Natural killer cell (primary cell): ENCODE results near the gene MAST2. TPM values are rescaled to one million over a fixed set of nuclear protein-coding genes. Genes with fewer than 3 reads are reported as not detected.

Experiments used
- ATAC-seq, 3 donors: fragments of 150-1000 bp in 2 of 3; fragments of 200-7000 bp in 1 of 3; cut with Tn5 transposase; 1 replicate in 1 of 3; 2 replicates in 2 of 3; pipeline ENCODE4 v1.10.0; 2021; ENCODE audit warnings: mild to moderate bottlenecking in 2 of 3, moderate library complexity in 2 of 3
- DNase-seq, 2 donors: peaks; one replicate each; pipeline versions ENCODE4 v3.0.0 to v3.0.0-alpha.2; 2013 to 2021; ENCODE audit warnings: mixed read lengths in 1 of 2
- H3K27ac ChIP-seq: one replicate; pipeline ENCODE4 v1.5.1; 2013; ENCODE audit warnings: mild to moderate bottlenecking, low read length
- H3K27me3 ChIP-seq: one replicate; pipeline ENCODE4 v1.6.1; 2013; ENCODE audit warnings: low read length; ENCODE audit not compliant: control insufficient read depth, insufficient read depth
- H3K36me3 ChIP-seq: one replicate; pipeline ENCODE4 v1.6.1; 2013; ENCODE audit warnings: low read length; ENCODE audit not compliant: control insufficient read depth, insufficient read depth
- H3K4me1 ChIP-seq: one replicate; pipeline ENCODE4 v1.6.1; 2013; ENCODE audit warnings: low read length; ENCODE audit not compliant: control insufficient read depth, insufficient read depth
- H3K4me3 ChIP-seq: one replicate; pipeline ENCODE4 v1.5.1; 2013; ENCODE audit warnings: low read length
- H3K9me3 ChIP-seq: one replicate; pipeline ENCODE4 v1.6.1; 2013; ENCODE audit warnings: low read length; ENCODE audit not compliant: control insufficient read depth, insufficient read depth
- H3K27ac Mint-ChIP-seq, 2 donors: one replicate each; pipeline ENCODE4 v1.8.0; 2022; ENCODE audit warnings: mild to moderate bottlenecking in 2 of 2, mixed read lengths in 2 of 2, moderate library complexity in 1 of 2
- H3K27me3 Mint-ChIP-seq, 2 donors: one replicate each; pipeline ENCODE4 v1.8.0; 2022; ENCODE audit warnings: low read depth in 2 of 2, mixed read lengths in 2 of 2
- H3K36me3 Mint-ChIP-seq: one replicate; pipeline ENCODE4 v1.8.0; 2022; ENCODE audit warnings: mixed read lengths
- H3K4me1 Mint-ChIP-seq, 2 donors: one replicate each; pipeline ENCODE4 v1.8.0; 2022; ENCODE audit warnings: mixed read lengths in 2 of 2
- H3K4me3 Mint-ChIP-seq: one replicate; pipeline ENCODE4 v1.8.0; 2022; ENCODE audit warnings: mild to moderate bottlenecking, moderate library complexity, mixed read lengths
- H3K9me3 Mint-ChIP-seq, 2 donors: one replicate each; pipeline ENCODE4 v1.8.0; 2022; ENCODE audit warnings: mixed read lengths in 2 of 2
- WGBS: methylation state at CpG from one replicate; pipeline ENCODE4 v1.1.7; 2013; ENCODE audit warnings: missing lambda C conversion rate; ENCODE audit not compliant: insufficient coverage; 5-methylcytosine and 5-hydroxymethylcytosine counted together
- intact Hi-C: fragments of 100-400 bp; cut with micrococcal nuclease; formaldehyde crosslinking; loops from one replicate; pipeline ENCODE4 v1.14.2; 2022
- total RNA-seq, 4 donors: library from RNA; stranded (reverse); fragments of 120-200 nt in 1 of 4; gene quantifications; one replicate each; pipeline versions ENCODE4 v1.2.3 to v1.2.4, GENCODE V29; 2013 to 2022
- TF ChIP-seq, protein P1 (sequence below): fragments of 200-600 bp; IDR thresholded peaks from one replicate; pipeline ENCODE4 v1.8.0; 2022; ENCODE audit warnings: antibody characterized with exemption

The MAST2 gene
- total RNA-seq, 3 donors from 2014 or later (not counting 1 experiment from before 2014, with no cell fraction given), result 25.3 to 28.6 (median 27.9) TPM

GRCh38 chr1:46081619-46082018 is 278.2 kb downstream of the MAST2 start:
- no peaks in the 10 kb centered on the region for H3K27me3 Mint-ChIP-seq
- Histone ChIP-seq H3K27ac (no peak overlapping the region), H3K9me3 (no peaks in the 10 kb centered on the region), H3K36me3 (no peaks in the 10 kb centered on the region), H3K4me3 (no peak overlapping the region), H3K27me3 (no peaks in the 10 kb centered on the region), H3K4me1 (no peaks in the 10 kb centered on the region)
- H3K4me1 Mint-ChIP-seq, result no peaks in the 10 kb centered on the region
- H3K36me3 Mint-ChIP-seq, result no peaks in the 10 kb centered on the region
- TF ChIP-seq, protein P1, sequence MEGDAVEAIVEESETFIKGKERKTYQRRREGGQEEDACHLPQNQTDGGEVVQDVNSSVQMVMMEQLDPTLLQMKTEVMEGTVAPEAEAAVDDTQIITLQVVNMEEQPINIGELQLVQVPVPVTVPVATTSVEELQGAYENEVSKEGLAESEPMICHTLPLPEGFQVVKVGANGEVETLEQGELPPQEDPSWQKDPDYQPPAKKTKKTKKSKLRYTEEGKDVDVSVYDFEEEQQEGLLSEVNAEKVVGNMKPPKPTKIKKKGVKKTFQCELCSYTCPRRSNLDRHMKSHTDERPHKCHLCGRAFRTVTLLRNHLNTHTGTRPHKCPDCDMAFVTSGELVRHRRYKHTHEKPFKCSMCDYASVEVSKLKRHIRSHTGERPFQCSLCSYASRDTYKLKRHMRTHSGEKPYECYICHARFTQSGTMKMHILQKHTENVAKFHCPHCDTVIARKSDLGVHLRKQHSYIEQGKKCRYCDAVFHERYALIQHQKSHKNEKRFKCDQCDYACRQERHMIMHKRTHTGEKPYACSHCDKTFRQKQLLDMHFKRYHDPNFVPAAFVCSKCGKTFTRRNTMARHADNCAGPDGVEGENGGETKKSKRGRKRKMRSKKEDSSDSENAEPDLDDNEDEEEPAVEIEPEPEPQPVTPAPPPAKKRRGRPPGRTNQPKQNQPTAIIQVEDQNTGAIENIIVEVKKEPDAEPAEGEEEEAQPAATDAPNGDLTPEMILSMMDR, result no peak
- no peaks in the 10 kb centered on the region for H3K9me3 Mint-ChIP-seq
- no peak for DNase-seq
- no peak overlapping the region for H3K4me3 Mint-ChIP-seq
- WGBS, result no CpG with 5 or more reads among the region's 1 CpG
- intact Hi-C loops, result no loop called here
- H3K27ac Mint-ChIP-seq, result no peak overlapping the region
- no peak for ATAC-seq

GRCh38 chr1:46083579-46083978 is 280.2 kb downstream of the MAST2 start:
- intact Hi-C loops, result no loop called here
- ATAC-seq, result no peak
- Mint-ChIP-seq H3K4me3 (no peak overlapping the region), H3K27me3 (no peaks in the 10 kb centered on the region), H3K27ac (no peak overlapping the region), H3K4me1 (no peaks in the 10 kb centered on the region), H3K36me3 (no peaks in the 10 kb centered on the region), H3K9me3 (no peaks in the 10 kb centered on the region)
- TF ChIP-seq, protein P1, result no peak
- no peaks in the 10 kb centered on the region for H3K27me3 ChIP-seq
- H3K36me3 ChIP-seq, result no peaks in the 10 kb centered on the region
- H3K4me3 ChIP-seq, result no peak overlapping the region
- no peaks in the 10 kb centered on the region for H3K4me1 ChIP-seq
- no peak for DNase-seq
- no peak overlapping the region for H3K27ac ChIP-seq
- no peaks in the 10 kb centered on the region for H3K9me3 ChIP-seq

- Mint-ChIP-seq H3K27me3 (no peaks in the 10 kb centered on the region), H3K4me3 (no peak overlapping the region), H3K27ac (no peak overlapping the region), H3K4me1 (no peaks in the 10 kb centered on the region), H3K36me3 (no peaks in the 10 kb centered on the region), H3K9me3 (no peaks in the 10 kb centered on the region)
- no peak for DNase-seq
- Histone ChIP-seq H3K27ac (no peak overlapping the region), H3K27me3 (no peaks in the 10 kb centered on the region), H3K9me3 (no peaks in the 10 kb centered on the region), H3K36me3 (no peaks in the 10 kb centered on the region), H3K4me1 (no peaks in the 10 kb centered on the region), H3K4me3 (no peak overlapping the region)
- intact Hi-C loops, result no loop called here
- ATAC-seq, result no peak
- TF ChIP-seq, protein P1, result no peak
- no CpG with 5 or more reads among the region's 1 CpG for WGBS
Measured at GRCh38 chr1:46084553-46085451, 281.4 kb downstream of the MAST2 start.

Other genes with a start within 250 kb of the MAST2 start
- 100 to 1,000 TPM; 109 to 171 (median 121) TPM for gene NASP, start 219.6 kb upstream of the MAST2 start, total RNA-seq
- 1 to 10 TPM; 2.9 to 4.5 (median 3.3) TPM for gene CCDC17, start 179.6 kb upstream of the MAST2 start, total RNA-seq
- gene GPBP1L1, start 117.1 kb upstream of the MAST2 start, total RNA-seq, result 100 to 1,000 TPM; 144 to 176 (median 153) TPM
- gene TMEM69, start 115.4 kb upstream of the MAST2 start, total RNA-seq, result 10 to 100 TPM in 1 of 3 donors, 1 to 10 TPM in 2; 8.8 to 14.2 (median 9.3) TPM
- 10 to 100 TPM; 15.3 to 20.8 (median 19.1) TPM for gene IPP, start 53.0 kb upstream of the MAST2 start, total RNA-seq